ENCODE data around the gene STAP1. TPM values are rescaled to one million over a fixed set of nuclear protein-coding genes. Genes with fewer than 3 reads are reported as not detected.
"Not testable (repeated sequence)": the region's sequence is repeated elsewhere in the genome, so short reads cannot be mapped to it uniquely, and the experiment has no call there.

The STAP1 gene
- total and polyA plus RNA-seq, 7 donors = 0.04 to 0.23 TPM; not detected in 5

- intact Hi-C loops (cut with DNase I) = no loop called here
- H3K4me3 ChIP-seq = no peak overlapping the region
- H3K27ac ChIP-seq = no peak overlapping the region
- H3K36me3 ChIP-seq (ENCODE audit: insufficient read depth in 1 of 2, low read depth in 1 of 2) = peaks cover 0 to 28% of the 10 kb centered on the region in 2 donors
- ATAC-seq = no peak
- TF ChIP-seq, protein P1, sequence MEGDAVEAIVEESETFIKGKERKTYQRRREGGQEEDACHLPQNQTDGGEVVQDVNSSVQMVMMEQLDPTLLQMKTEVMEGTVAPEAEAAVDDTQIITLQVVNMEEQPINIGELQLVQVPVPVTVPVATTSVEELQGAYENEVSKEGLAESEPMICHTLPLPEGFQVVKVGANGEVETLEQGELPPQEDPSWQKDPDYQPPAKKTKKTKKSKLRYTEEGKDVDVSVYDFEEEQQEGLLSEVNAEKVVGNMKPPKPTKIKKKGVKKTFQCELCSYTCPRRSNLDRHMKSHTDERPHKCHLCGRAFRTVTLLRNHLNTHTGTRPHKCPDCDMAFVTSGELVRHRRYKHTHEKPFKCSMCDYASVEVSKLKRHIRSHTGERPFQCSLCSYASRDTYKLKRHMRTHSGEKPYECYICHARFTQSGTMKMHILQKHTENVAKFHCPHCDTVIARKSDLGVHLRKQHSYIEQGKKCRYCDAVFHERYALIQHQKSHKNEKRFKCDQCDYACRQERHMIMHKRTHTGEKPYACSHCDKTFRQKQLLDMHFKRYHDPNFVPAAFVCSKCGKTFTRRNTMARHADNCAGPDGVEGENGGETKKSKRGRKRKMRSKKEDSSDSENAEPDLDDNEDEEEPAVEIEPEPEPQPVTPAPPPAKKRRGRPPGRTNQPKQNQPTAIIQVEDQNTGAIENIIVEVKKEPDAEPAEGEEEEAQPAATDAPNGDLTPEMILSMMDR (IDR thresholded peaks at IDR 0.05) = no peak
- DNase-seq = no peak
- H3K27me3 ChIP-seq (ENCODE audit: insufficient read depth in 3 of 3, low read length in 2 of 3) = no peaks in the 10 kb centered on the region
- no peaks in the 10 kb centered on the region for H3K9me3 ChIP-seq
- H3K4me1 ChIP-seq = no peaks in the 10 kb centered on the region
- WGBS, 3 donors = 56 to 74% (median 57%) methylated on average over 2 of the region's 2 CpGs
Observed at GRCh38 chr4:67522230-67522629, 36.3 kb upstream of the STAP1 start.

GRCh38 chr4:67522851-67523671, 35.5 kb upstream of the STAP1 start:
- TF ChIP-seq, protein P1 (IDR thresholded peaks at IDR 0.05) = no peak
- intact Hi-C loops (cut with DNase I) = no loop called here
- ATAC-seq (no peak), DNase-seq (no peak)
- H3K4me1 ChIP-seq = no peaks in the 10 kb centered on the region
- H3K4me3 ChIP-seq = no peak overlapping the region
- WGBS, 3 donors = 94 to 96% (median 96%) methylated on average over 10 of the region's 10 CpGs
- no peaks in the 10 kb centered on the region for H3K27me3 ChIP-seq (ENCODE audit: insufficient read depth in 3 of 3, low read length in 2 of 3)
- no peak overlapping the region for H3K27ac ChIP-seq
- H3K9me3 ChIP-seq = no peaks in the 10 kb centered on the region
- peaks cover 0 to 24% of the 10 kb centered on the region in 2 donors for H3K36me3 ChIP-seq (ENCODE audit: insufficient read depth in 1 of 2, low read depth in 1 of 2)

GRCh38 chr4:67524140-67524539, 34.4 kb upstream of the STAP1 start:
- WGBS, 3 donors = 82 to 90% (median 88%) methylated on average over 3 of the region's 3 CpGs
- ATAC-seq; H3K9me3 ChIP-seq; H3K27me3 ChIP-seq (ENCODE audit: insufficient read depth in 3 of 3, low read length in 2 of 3); H3K4me1 ChIP-seq; intact Hi-C loops (cut with DNase I); DNase-seq; H3K4me3 ChIP-seq; H3K27ac ChIP-seq: not testable (repeated sequence)
- peaks cover 0 to 19% of the 10 kb centered on the region in 2 donors for H3K36me3 ChIP-seq (ENCODE audit: insufficient read depth in 1 of 2, low read depth in 1 of 2)

- peaks cover 4 to 59% of the 10 kb centered on the region in 2 donors for H3K36me3 ChIP-seq (ENCODE audit: insufficient read depth in 1 of 2, low read depth in 1 of 2)
- ATAC-seq (no peak), DNase-seq (no peak)
- no peaks in the 10 kb centered on the region for H3K27me3 ChIP-seq (ENCODE audit: insufficient read depth in 3 of 3, low read length in 2 of 3)
- TF ChIP-seq, protein P1 (IDR thresholded peaks at IDR 0.05) = no peak
- H3K4me3 ChIP-seq = no peak overlapping the region
- 73 to 80% (median 77%) methylated on average over 4 of the region's 4 CpGs for WGBS, 3 donors
- no peaks in the 10 kb centered on the region for H3K4me1 ChIP-seq
- no peak overlapping the region for H3K27ac ChIP-seq
- intact Hi-C loops (cut with DNase I) = no loop called here
- H3K9me3 ChIP-seq = no peaks in the 10 kb centered on the region
Observed at GRCh38 chr4:67531379-67531962, 27.1 kb upstream of the STAP1 start.

DNA sequence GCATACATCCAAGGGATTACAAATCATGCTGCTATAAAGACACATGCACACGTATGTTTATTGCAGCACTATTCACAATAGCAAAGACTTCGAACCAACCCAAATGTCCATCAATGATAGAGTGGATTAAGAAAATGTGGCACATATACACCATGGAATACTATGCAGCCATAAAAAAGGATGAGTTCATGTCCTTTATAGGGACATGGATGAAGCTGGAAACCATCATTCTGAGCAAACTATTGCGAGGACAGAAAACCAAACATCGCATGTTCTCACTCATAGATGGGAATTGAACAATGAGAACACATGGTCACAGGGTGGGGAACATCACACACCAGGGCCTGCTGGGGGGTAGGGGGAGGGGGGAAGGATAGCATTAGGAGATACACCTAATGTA, 26.1 kb upstream of the STAP1 start:
- H3K4me1 ChIP-seq; intact Hi-C loops (cut with DNase I); H3K27ac ChIP-seq; ATAC-seq; H3K27me3 ChIP-seq (ENCODE audit: insufficient read depth in 3 of 3, low read length in 2 of 3); H3K9me3 ChIP-seq; H3K4me3 ChIP-seq; DNase-seq: not testable (repeated sequence)
- H3K36me3 ChIP-seq (ENCODE audit: insufficient read depth in 1 of 2, low read depth in 1 of 2) = peaks cover 4 to 67% of the 10 kb centered on the region in 2 donors
- 88 to 94% (median 93%) methylated on average over 4 of the region's 4 CpGs for WGBS, 3 donors
